GM12875 (cell line): ENCODE results near the gene TCHP.
"Not testable (repeated sequence)": the region's sequence is repeated elsewhere in the genome, so short reads cannot be mapped to it uniquely, and the experiment has no call there.

Experiments used
- H3K4me3 ChIP-seq: one replicate; pipeline ENCODE4 v1.5.1; 2011; ENCODE audit warnings: low read depth, low read length, control low read depth
- CTCF ChIP-seq: IDR thresholded peaks from 2 replicates; pipeline ENCODE4 v1.5.1; 2011; ENCODE audit warnings: low read depth, mild to moderate bottlenecking, control low read depth, inconsistent platforms, low read length, moderate library complexity, borderline replicate concordance; ENCODE audit not compliant: insufficient read depth

TCHP gene

GRCh38 chr12:109928058-109928656, 28.1 kb downstream of the TCHP start:
- TF ChIP-seq CTCF, result no peak
- H3K4me3 ChIP-seq, result no peak overlapping the region

- H3K4me3 ChIP-seq, result not testable (repeated sequence)
Observed at GRCh38 chr12:109929326-109929725, 29.3 kb downstream of the TCHP start.

- no peak overlapping the region for H3K4me3 ChIP-seq
- no peak for TF ChIP-seq CTCF
Observed at GRCh38 chr12:109930028-109930800, 30.1 kb downstream of the TCHP start.

- TF ChIP-seq CTCF, result no peak
- no peak overlapping the region for H3K4me3 ChIP-seq
Observed at GRCh38 chr12:109931143-109931542, 31.1 kb downstream of the TCHP start.

GRCh38 chr12:109932878-109933503, 32.9 kb downstream of the TCHP start:
- no peak overlapping the region for H3K4me3 ChIP-seq
- TF ChIP-seq CTCF, result no peak

- no peak overlapping the region for H3K4me3 ChIP-seq
- TF ChIP-seq CTCF, result peak; percentile 32; the same call in 1 of the 2 replicates
Observed at GRCh38 chr12:109934026-109934425, 34.0 kb downstream of the TCHP start.

- TF ChIP-seq CTCF, result no peak
- no peak overlapping the region for H3K4me3 ChIP-seq
Observed at GRCh38 chr12:109937371-109937770, 37.3 kb downstream of the TCHP start.
